Measurements from ENCODE around the gene GH1. TPM values are rescaled to one million over a fixed set of nuclear protein-coding genes. Genes with fewer than 3 reads are reported as not detected.

The GH1 gene
- total and polyA plus RNA-seq, 2 of the 13 experiments (the other 11 are each of a cell fraction or from before 2014, with no cell fraction given), result not detected

- TF ChIP-seq DR1 (CRISPR knock-in tag; IDR thresholded peaks at IDR 0.05), result no peak
- TF ChIP-seq ZFP62 (CRISPR knock-in tag; IDR thresholded peaks at IDR 0.05), result no peak
- no peak for TF ChIP-seq ZZZ3 (CRISPR knock-in tag; IDR thresholded peaks at IDR 0.05; ENCODE audit: borderline replicate concordance)
These were observed 42.9 kb upstream of the GH1 start (continued) for GRCh38 chr17:63961355-63962212.

- ChIA-PET CTCF (ENCODE audit: low intra/inter-chr PET ratio, low total read pairs) (no interaction called here), POLR2A (no interaction called here)
- H3K4me3 ChIP-seq (replicated peaks in 1 of 3; ENCODE audit: insufficient read depth in 1 of 3, low read depth in 2 of 3, low read length in 3 of 3), result no peak overlapping the region
- H3K9me3 ChIP-seq (ENCODE audit: low read length), result no peaks in the 10 kb centered on the region
- no peak overlapping the region for H3K4me2 ChIP-seq (ENCODE audit: low read depth, low read length)
- H2AFZ ChIP-seq (ENCODE audit: low read length), result no peak overlapping the region
- H4K20me1 ChIP-seq (ENCODE audit: insufficient read depth, low read length), result no peaks in the 10 kb centered on the region; the same call in 1 of the 2 replicates
- H3K27ac ChIP-seq (ENCODE audit: extremely low read length, insufficient read depth, low read length), result no peak overlapping the region
- peaks cover 32% of the 10 kb centered on the region for H3K4me1 ChIP-seq (ENCODE audit: insufficient read depth, low read length)
- H3K9ac ChIP-seq (ENCODE audit: insufficient read depth, low read depth, low read length), result no peak overlapping the region
- intact Hi-C loops (cut with micrococcal nuclease; ENCODE audit: unreplicated experiment) (no loop called here), in situ Hi-C loops (cut with HindIII; ENCODE audit: extremely low pct_ligation_motif_present, low pct_unique_long_range_greater_than_20kb) (no loop called here)
- DNase-seq (ENCODE audit: low spot score), result no peak
- BruUV-seq (replicated peaks), result no TSS peak
- H3K27me3 ChIP-seq (ENCODE audit: control insufficient read depth in 1 of 2, insufficient read depth in 2 of 2, low read length in 2 of 2), result peaks cover 4 to 22% of the 10 kb centered on the region in 2 experiments; a peak in 2 of 5 replicates
- no peak for ATAC-seq
- FAIRE-seq, result no peak
- WGBS (ENCODE audit: low lambda C conversion rate), result 39% methylated on average over 7 of the region's 7 CpGs
- H3K36me3 ChIP-seq (replicated peaks in 1 of 2; ENCODE audit: control insufficient read depth in 1 of 2, insufficient read depth in 2 of 2, low read length in 2 of 2), result no peaks in the 10 kb centered on the region
- H3K79me2 ChIP-seq (ENCODE audit: insufficient read depth, low read length), result no peaks in the 10 kb centered on the region
- TF ChIP-seq RFXANK (CRISPR knock-in tag; IDR thresholded peaks at IDR 0.05) (no peak), SMAD1 (CRISPR knock-in tag; IDR thresholded peaks at IDR 0.05; ENCODE audit: borderline replicate concordance, low read depth) (no peak), TRIM24 (CRISPR knock-in tag; IDR thresholded peaks at IDR 0.05) (no peak), PCBP2 (optimal IDR thresholded peaks at IDR 0.05; ENCODE audit: low read depth, low read length, poor library complexity, severe bottlenecking) (no peak), LRRFIP1 (CRISPR knock-in tag; conservative IDR thresholded peaks at IDR 0.05) (no peak), THYN1 (CRISPR knock-in tag; IDR thresholded peaks at IDR 0.05; ENCODE audit: borderline replicate concordance, low read depth) (no peak), IRF1 (CRISPR knock-in tag; IDR thresholded peaks at IDR 0.05; ENCODE audit: low read depth) (no peak), ZNF280D (CRISPR knock-in tag; IDR thresholded peaks at IDR 0.05) (no peak), SOX13 (IDR thresholded peaks at IDR 0.05) (no peak), SOX13 (CRISPR knock-in tag; conservative IDR thresholded peaks at IDR 0.05 in 1 of 2, IDR thresholded peaks at IDR 0.05 in 1 of 2) (no peak)
These were observed 41.8 kb upstream of the GH1 start for GRCh38 chr17:63960430-63960829.

Measured in HepG2 (cell line).